RWPE1 (cell line): ENCODE data around the gene PRAMEF14.
"Not testable (repeated sequence)": the region's sequence is repeated elsewhere in the genome, so short reads cannot be mapped to it uniquely, and the experiment has no call there.

ENCODE experiments used
- CTCF ChIA-PET: fragments of 350-600 bp; sonication (Branson Sonifier 250); formaldehyde crosslinking; extraction: SDS; loops from one replicate; lab custom pipeline; 2021; lab: Yijun Ruan, JAX
- POLR2A ChIA-PET: fragments of 400-600 bp; formaldehyde crosslinking; extraction: SDS; loops from one replicate; lab custom pipeline; 2020; ENCODE audit warnings: antibody characterized with exemption; ENCODE audit not compliant: low non-redundant PET; lab: Yijun Ruan, JAX
- DNase-seq: peaks from one replicate; pipeline ENCODE4 v3.0.0; 2012; ENCODE audit warnings: low spot score
- H3K27ac ChIP-seq: fragments of 450-650 bp; 2 replicates; pipeline ENCODE4 v1.5.1; 2017

PRAMEF14 gene

GRCh38 chr1:13303239-13303638 lies 43.7 kb downstream of the PRAMEF14 start, which contains the start of gene PRAMEF33:
Gene PRAMEF33 (plus strand): TSS chr1:13303539. CDS start chr1:13305955, 2,416 bp downstream.
- POLR2A ChIA-PET, CTCF ChIA-PET, DNase-seq, H3K27ac ChIP-seq: not testable (repeated sequence)

- DNase-seq, H3K27ac ChIP-seq, POLR2A ChIA-PET, CTCF ChIA-PET: not testable (repeated sequence)
Measured at GRCh38 chr1:13302197-13302596, 44.7 kb downstream of the PRAMEF14 start.

GRCh38 chr1:13298699-13299098 lies 48.2 kb downstream of the PRAMEF14 start:
- POLR2A ChIA-PET, H3K27ac ChIP-seq, DNase-seq, CTCF ChIA-PET: not testable (repeated sequence)

GRCh38 chr1:13297216-13297931 lies 49.6 kb downstream of the PRAMEF14 start:
- H3K27ac ChIP-seq, POLR2A ChIA-PET, CTCF ChIA-PET, DNase-seq: not testable (repeated sequence)
